B cell (primary cell): ENCODE results near the gene AKIRIN1. TPM values are rescaled to one million over a fixed set of nuclear protein-coding genes. Genes with fewer than 3 reads are reported as not detected.

ENCODE experiments used
- ATAC-seq: fragments of 200-7000 bp; cut with Tn5 transposase; one replicate; pipeline ENCODE4 v1.10.0; 2021; ENCODE audit warnings: low read depth, mild to moderate bottlenecking, moderate number of reproducible peaks, moderate library complexity
- CTCF ChIA-PET: fragments of 350-600 bp; sonication (Branson Sonifier 250); formaldehyde crosslinking; loops from one replicate; lab custom pipeline; 2021; ENCODE audit warnings: antibody characterized with exemption, inconsistent platforms; lab: Charles Lee
- POLR2A ChIA-PET: fragments of 350-600 bp; sonication (Branson Sonifier 250); formaldehyde crosslinking; loops from one replicate; lab custom pipeline; 2021; ENCODE audit warnings: antibody characterized with exemption; lab: Charles Lee
- DNase-seq: peaks from one replicate; pipeline ENCODE4 v3.0.0; 2013
- H2AFZ ChIP-seq: 2 replicates; pipeline ENCODE4 v1.6.1; 2012; ENCODE audit warnings: mild to moderate bottlenecking, low read depth, low read length; ENCODE audit not compliant: insufficient read depth, poor library complexity, severe bottlenecking
- H3K27ac ChIP-seq, 2 donors: 1 replicate in 1 of 2; 2 replicates in 1 of 2; pipeline ENCODE4 v1.5.1; 2012 to 2013; ENCODE audit warnings: low read length in 2 of 2, mild to moderate bottlenecking in 2 of 2, moderate library complexity in 1 of 2
- H3K27me3 ChIP-seq, 4 experiments: fragments of 200-600 bp in 1 of 4; sonication (generic) in 1 of 4; replicated peaks in 1 of 4; 1 replicate in 2 of 4; 2 replicates in 2 of 4; pipeline versions ENCODE4 v1.6.1 to v1.7.0; 2013 to 2016; ENCODE audit warnings: low read length in 3 of 4, mild to moderate bottlenecking in 2 of 4, mixed read lengths in 1 of 4, moderate library complexity in 1 of 4; ENCODE audit not compliant: insufficient read depth in 4 of 4, control insufficient read depth in 3 of 4; ENCODE audit errors: control extremely low read depth in 1 of 4
- H3K36me3 ChIP-seq, 2 experiments: replicated peaks in 1 of 2; 1 replicate in 1 of 2; 2 replicates in 1 of 2; pipeline versions ENCODE4 v1.6.1 to v1.7.1; 2013; ENCODE audit warnings: low read length in 1 of 2; ENCODE audit not compliant: insufficient read depth in 2 of 2, control insufficient read depth in 1 of 2; ENCODE audit errors: control extremely low read depth in 1 of 2, extremely low read depth in 1 of 2
- H3K4me1 ChIP-seq, 2 donors: fragments of 200-600 bp in 1 of 2; sonication (generic) in 1 of 2; 1 replicate in 1 of 2; 2 replicates in 1 of 2; pipeline versions ENCODE4 v1.5.1 to v1.6.1; 2013 to 2017; ENCODE audit warnings: low read length in 2 of 2; ENCODE audit not compliant: control insufficient read depth in 2 of 2, insufficient read depth in 2 of 2
- H3K4me2 ChIP-seq: replicated peaks from 2 replicates; pipeline ENCODE3; 2012; ENCODE audit warnings: mild to moderate bottlenecking, low read depth, low read length; ENCODE audit not compliant: poor library complexity, severe bottlenecking
- H3K4me3 ChIP-seq, 5 experiments: fragments of 200-600 bp in 1 of 5; sonication (generic) in 1 of 5; 1 replicate in 3 of 5; 2 replicates in 2 of 5; pipeline versions ENCODE4 v1.5.1 to v1.7.0; 2011 to 2016; ENCODE audit warnings: low read length in 4 of 5, mild to moderate bottlenecking in 4 of 5, low read depth in 2 of 5, control low read depth in 1 of 5, moderate library complexity in 1 of 5; ENCODE audit not compliant: insufficient read depth in 1 of 5; ENCODE audit errors: control extremely low read depth in 1 of 5, extremely low read depth in 1 of 5
- H3K79me2 ChIP-seq: fragments of 200-600 bp; sonication (generic); one replicate; pipeline ENCODE4 v1.6.0; 2016; ENCODE audit warnings: low read length; ENCODE audit not compliant: control insufficient read depth, insufficient read depth
- H3K9ac ChIP-seq: fragments of 200-600 bp; sonication (generic); 2 replicates; pipeline ENCODE4 v1.6.1; 2017; ENCODE audit warnings: mild to moderate bottlenecking, low read length, moderate library complexity
- H3K9me3 ChIP-seq, 3 donors: one replicate each; pipeline versions ENCODE4 v1.6.1 to v1.7.1; 2013; ENCODE audit warnings: low read length in 2 of 3; ENCODE audit not compliant: control insufficient read depth in 2 of 3, insufficient read depth in 1 of 3; ENCODE audit errors: control extremely low read depth in 1 of 3
- H4K20me1 ChIP-seq: 2 replicates; pipeline ENCODE4 v1.6.0; 2012; ENCODE audit warnings: mild to moderate bottlenecking, low read length; ENCODE audit not compliant: insufficient read depth, control insufficient read depth, poor library complexity, severe bottlenecking
- H3K27ac Mint-ChIP-seq: one replicate; pipeline ENCODE4 v1.8.0; 2021; ENCODE audit warnings: mixed read lengths
- H3K27me3 Mint-ChIP-seq: one replicate; pipeline ENCODE4 v1.8.0; 2021; ENCODE audit warnings: mixed read lengths
- H3K4me1 Mint-ChIP-seq: one replicate; pipeline ENCODE4 v1.8.0; 2021; ENCODE audit warnings: mixed read lengths
- H3K4me3 Mint-ChIP-seq: one replicate; pipeline ENCODE4 v1.8.0; 2021; ENCODE audit warnings: mixed read lengths
- H3K9me3 Mint-ChIP-seq: one replicate; pipeline ENCODE4 v1.8.0; 2022; ENCODE audit warnings: mixed read lengths; ENCODE audit not compliant: insufficient read depth
- CTCF ChIP-seq: fragments of 200-600 bp; IDR thresholded peaks from one replicate; pipeline ENCODE4 v1.8.0; 2022; ENCODE audit warnings: antibody characterized with exemption, mild to moderate bottlenecking
- EZH2 ChIP-seq: IDR thresholded peaks from 2 replicates; pipeline ENCODE4 v1.6.1; 2012; ENCODE audit warnings: borderline replicate concordance, low read depth, mild to moderate bottlenecking, moderate library complexity, low read length; ENCODE audit not compliant: insufficient read depth, poor library complexity, severe bottlenecking
- WGBS: methylation state at CpG from one replicate; pipeline ENCODE4 v1.1.5; 2013; ENCODE audit warnings: missing lambda C conversion rate; ENCODE audit not compliant: insufficient coverage; 5-methylcytosine and 5-hydroxymethylcytosine counted together
- intact Hi-C: fragments of 100-400 bp; cut with micrococcal nuclease; formaldehyde crosslinking; loops from one replicate; pipeline ENCODE4 v1.10.0; 2022
- polyA plus RNA-seq: library from polyadenylated mRNA; depleted of rRNA; stranded (reverse); fragments of >200 nt; gene quantifications from 2 replicates; pipeline ENCODE4 v1.2.3, GENCODE V29; 2012
- total RNA-seq, 2 donors: library from RNA; stranded (reverse); fragments of 120-200 nt in 1 of 2; gene quantifications; 1 replicate in 1 of 2; 2 replicates in 1 of 2; pipeline versions ENCODE4 v1.2.3 to v1.2.4, GENCODE V29; 2013 to 2022

AKIRIN1 gene
- total and polyA plus RNA-seq, 2 donors (not counting 1 experiment from before 2014, with no cell fraction given): 36.5 to 59.7 TPM

GRCh38 chr1:39021426-39021825 lies 30.4 kb downstream of the AKIRIN1 start:
- H3K4me1 ChIP-seq: peaks cover 5 to 7% of the 10 kb centered on the region in 2 donors
- no peak overlapping the region for H3K9ac ChIP-seq
- DNase-seq: no peak
- H3K79me2 ChIP-seq: peaks cover 3% of the 10 kb centered on the region
- H3K9me3 ChIP-seq: no peaks in the 10 kb centered on the region
- TF ChIP-seq EZH2: no peak
- no peak for TF ChIP-seq CTCF
- H3K36me3 ChIP-seq: no peaks in the 10 kb centered on the region
- no peak overlapping the region for H2AFZ ChIP-seq
- H3K27ac Mint-ChIP-seq: no peak overlapping the region
- ChIA-PET CTCF (no interaction called here), POLR2A (interaction anchor here (0.6 kb wide), 1 partner anchor 1484 kb away, joined by 3 read pairs; no protein-coding TSS in a partner anchor)
- no peak overlapping the region for H3K4me2 ChIP-seq
- no peak overlapping the region for H3K4me3 Mint-ChIP-seq
- H3K27ac ChIP-seq: no peak overlapping the region
- no peak for ATAC-seq
- no peak overlapping the region for H3K4me3 ChIP-seq
- 89% methylated on average over 1 of the region's 1 CpG for WGBS
- H3K27me3 ChIP-seq: no peaks in the 10 kb centered on the region
- intact Hi-C loops: loop anchor here (10.0 kb wide), 1 partner anchor 83 kb away; no protein-coding TSS in a partner anchor
- H3K9me3 Mint-ChIP-seq: no peaks in the 10 kb centered on the region
- H3K4me1 Mint-ChIP-seq: peaks cover 9% of the 10 kb centered on the region
- no peaks in the 10 kb centered on the region for H3K27me3 Mint-ChIP-seq
- H4K20me1 ChIP-seq: no peaks in the 10 kb centered on the region

- Histone ChIP-seq H3K27me3 (no peaks in the 10 kb centered on the region), H4K20me1 (peaks cover 8% of the 10 kb centered on the region), H3K9me3 (no peaks in the 10 kb centered on the region), H3K79me2 (peaks cover 13% of the 10 kb centered on the region), H3K27ac (no peak overlapping the region), H3K4me3 (no peak overlapping the region), H2AFZ (no peak overlapping the region), H3K9ac (no peak overlapping the region), H3K4me1 (peaks cover 10 to 16% of the 10 kb centered on the region in 2 donors), H3K4me2 (no peak overlapping the region), H3K36me3 (no peaks in the 10 kb centered on the region)
- intact Hi-C loops: loop anchor here (10.0 kb wide), 1 partner anchor 82 kb away; no protein-coding TSS in a partner anchor
- WGBS: no CpG with 5 or more reads among the region's 1 CpG
- Mint-ChIP-seq H3K4me3 (no peak overlapping the region), H3K9me3 (no peaks in the 10 kb centered on the region), H3K27me3 (no peaks in the 10 kb centered on the region), H3K4me1 (peaks cover 16% of the 10 kb centered on the region), H3K27ac (no peak overlapping the region)
- CTCF ChIA-PET: interaction anchor here (0.7 kb wide), 2 partner anchors 171 to 227 kb away, joined by 3 to 5 read pairs; no protein-coding TSS in a partner anchor
- TF ChIP-seq EZH2 (no peak), CTCF (no peak)
- ATAC-seq (no peak), DNase-seq (no peak)
- POLR2A ChIA-PET: no interaction called here
Observed at GRCh38 chr1:39023140-39023539, 32.1 kb downstream of the AKIRIN1 start.
